GM19238 (cell line): Measurements from ENCODE around the gene EIF4G3.
"Not testable (repeated sequence)": the region's sequence is repeated elsewhere in the genome, so short reads cannot be mapped to it uniquely, and the experiment has no call there.

Experiments used
- DNase-seq: peaks from one replicate; pipeline ENCODE4 v3.0.0; 2011; ENCODE audit warnings: low spot score; ENCODE audit not compliant: insufficient read length

Gene EIF4G3

DNA sequence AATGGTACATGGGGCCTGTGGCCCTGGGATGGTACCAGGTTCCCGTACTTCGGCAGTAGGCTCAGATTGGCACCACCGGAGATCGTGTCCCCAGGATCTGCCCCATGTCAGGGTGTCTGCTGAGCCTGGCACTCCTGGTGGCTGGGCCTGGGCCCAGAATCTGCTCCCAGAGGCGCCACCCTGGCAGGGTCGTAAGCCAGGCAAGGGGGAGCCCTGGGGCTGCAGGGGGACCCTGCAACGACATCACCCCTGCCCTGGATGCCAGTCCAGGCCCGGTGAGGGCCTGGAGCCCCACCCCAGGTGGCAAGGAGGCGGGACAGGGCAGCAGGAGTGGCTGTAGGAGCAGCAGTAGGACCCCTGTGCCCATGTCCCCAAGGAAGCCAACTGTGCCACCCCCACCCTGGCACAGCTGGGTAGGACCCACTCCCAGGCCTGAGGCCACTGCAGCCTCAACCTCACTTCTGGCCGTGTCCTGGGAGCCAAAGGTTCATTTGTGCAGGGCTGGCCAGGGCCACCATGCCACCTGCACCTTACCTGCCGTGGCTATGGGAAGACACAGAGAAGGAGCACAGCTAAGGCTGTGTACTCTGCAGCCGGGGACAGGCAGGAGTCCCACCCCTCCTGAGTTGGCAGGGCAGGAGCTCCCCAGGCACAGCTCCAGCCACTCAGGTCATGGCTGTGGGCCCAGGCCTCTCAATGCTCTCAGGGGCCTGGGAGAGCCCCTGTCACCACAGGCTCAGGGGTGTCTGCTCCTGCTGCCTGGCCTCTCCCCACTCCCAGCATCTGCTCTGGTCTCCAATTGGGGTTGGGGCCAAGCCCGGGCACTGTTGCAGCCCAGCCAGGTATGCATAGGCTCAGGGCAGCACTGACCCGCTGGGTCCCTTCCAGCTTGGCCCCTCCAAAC lies 141.7 kb downstream of the EIF4G3 start:
- no peak for DNase-seq

DNA sequence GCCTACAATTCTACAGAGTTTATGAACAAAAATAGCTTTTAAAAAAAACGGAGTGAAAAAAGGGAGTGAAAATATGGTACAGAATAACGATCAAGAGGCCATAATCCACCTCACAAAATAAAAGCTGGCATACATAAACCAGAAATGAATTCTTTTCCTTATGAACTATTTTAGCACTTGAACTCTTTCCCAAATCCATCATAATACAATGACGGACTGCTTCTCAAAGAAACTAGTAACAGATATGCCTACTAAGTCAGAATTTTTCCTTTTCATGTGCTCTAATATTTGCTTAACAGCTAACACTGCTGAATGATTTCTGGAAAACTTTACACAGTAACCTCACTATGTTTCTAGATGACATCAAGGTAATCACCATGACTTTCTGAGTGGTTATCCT lies 144.0 kb downstream of the EIF4G3 start:
- DNase-seq: no peak

DNA sequence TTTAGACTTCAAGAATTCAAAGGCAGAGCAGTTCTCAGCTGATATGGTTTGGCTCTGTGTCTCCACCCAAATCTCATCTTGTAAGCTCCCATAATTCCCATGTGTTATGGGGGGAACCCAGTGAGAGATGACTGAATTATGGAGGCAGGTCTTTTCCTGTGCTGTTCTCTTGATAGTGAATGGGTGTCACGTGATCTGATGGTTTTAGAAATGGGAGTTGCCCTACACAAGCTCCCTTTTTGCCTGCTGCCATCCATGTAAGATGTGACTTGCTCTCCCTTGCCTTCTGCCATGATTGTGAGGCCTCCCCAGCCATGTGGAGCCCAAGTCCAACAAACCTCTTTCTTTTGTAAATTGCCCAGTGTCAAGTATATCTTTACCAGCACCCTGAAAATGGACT lies 146.5 kb downstream of the EIF4G3 start:
- DNase-seq: no peak

DNA sequence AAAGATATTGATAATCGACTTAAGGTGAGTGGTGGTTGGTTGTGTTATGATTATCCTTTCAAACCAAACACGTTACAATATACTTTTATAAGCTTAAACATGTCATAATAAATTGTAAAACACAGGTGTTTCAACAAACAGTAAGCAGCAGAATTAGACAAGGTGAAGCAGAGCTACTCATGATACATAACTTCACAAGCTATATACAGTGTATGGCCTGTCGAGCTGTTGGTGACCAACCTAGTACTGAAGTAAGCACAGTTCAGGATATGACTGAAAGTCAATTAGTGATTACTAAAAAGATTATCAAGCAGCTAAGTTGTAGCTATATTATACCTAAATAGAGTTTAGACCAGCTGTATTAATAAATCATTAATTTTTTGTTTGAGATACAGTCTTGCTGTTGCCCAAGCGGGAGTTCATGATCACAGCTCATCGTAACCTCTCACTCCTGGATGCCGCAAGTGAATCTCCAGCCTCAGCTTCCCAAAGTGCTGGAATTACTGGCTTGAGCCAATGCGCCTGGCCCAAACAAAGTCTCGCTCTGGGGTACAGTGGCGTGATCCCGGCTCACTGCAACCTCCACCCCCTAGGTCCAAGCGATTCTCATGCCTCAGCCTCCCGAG lies 148.1 kb downstream of the EIF4G3 start:
- DNase-seq: no peak

DNA sequence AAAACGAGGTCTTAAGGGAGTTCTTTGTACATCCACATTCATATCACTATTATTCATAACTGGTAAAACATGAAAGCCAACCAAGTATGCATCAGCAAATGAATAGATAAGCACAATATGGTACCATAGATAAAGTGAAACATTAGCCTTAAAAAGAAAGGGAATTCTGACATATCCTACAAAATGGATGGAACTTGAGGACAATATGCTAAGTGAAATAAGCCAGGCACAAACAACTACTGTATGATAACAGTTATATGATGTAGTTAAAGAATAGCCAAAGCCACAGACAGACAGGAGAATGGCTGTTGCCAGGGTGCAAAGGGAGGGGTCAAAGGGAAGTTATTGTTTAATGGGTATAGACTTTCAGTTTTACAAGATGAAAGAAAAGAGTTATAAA lies 148.9 kb downstream of the EIF4G3 start:
- no peak for DNase-seq

DNA sequence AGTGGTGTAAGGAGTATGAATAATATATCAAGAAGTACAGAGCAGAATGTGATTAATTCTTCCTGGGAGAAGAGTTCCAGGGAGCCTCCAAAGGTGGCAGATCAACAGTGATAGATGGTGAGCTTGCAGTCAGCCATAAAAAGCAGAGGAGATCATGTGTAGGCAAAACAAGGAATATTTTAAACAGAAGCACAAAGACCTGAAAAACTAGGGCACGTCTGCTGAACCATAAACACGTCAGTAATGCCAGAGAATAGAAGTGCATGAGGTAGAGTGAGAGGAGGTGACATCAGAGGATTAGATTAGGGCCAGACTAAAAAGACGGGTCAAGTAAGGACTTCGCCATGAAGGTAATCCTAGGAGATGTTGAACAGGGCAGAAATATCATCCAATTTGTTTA lies 151.8 kb downstream of the EIF4G3 start:
- DNase-seq: no peak

DNA sequence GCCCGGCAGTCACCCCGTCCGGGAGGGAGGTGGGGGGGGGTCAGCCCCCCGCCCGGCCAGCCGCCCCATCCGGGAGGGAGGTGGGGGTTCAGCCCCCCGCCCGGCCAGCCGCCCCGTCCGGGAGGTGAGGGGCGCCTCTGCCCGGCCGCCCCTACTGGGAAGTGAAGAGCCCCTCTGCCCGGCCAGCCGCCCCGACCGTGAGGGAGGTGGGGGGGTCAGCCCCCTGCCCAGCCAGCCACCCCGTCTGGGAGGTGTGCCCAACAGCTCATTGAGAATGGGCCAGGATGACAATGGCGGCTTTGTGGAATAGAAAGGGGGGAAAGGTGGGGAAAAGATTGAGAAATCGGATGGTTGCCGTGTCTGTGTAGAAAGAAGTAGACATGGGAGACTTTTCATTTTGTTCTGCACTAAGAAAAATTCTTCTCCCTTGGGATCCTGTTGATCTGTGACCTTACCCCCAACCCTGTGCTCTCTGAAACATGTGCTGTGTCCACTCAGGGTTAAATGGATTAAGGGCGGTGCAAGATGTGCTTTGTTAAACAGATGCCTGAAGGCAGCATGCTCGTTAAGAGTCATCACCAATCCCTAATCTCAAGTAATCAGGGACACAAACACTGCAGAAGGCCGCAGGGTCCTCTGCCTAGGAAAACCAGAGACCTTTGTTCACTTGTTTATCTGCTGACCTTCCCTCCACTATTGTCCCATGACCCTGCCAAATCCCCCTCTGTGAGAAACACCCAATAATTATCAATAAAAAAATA lies 152.4 kb downstream of the EIF4G3 start:
- not testable (repeated sequence) for DNase-seq

DNA sequence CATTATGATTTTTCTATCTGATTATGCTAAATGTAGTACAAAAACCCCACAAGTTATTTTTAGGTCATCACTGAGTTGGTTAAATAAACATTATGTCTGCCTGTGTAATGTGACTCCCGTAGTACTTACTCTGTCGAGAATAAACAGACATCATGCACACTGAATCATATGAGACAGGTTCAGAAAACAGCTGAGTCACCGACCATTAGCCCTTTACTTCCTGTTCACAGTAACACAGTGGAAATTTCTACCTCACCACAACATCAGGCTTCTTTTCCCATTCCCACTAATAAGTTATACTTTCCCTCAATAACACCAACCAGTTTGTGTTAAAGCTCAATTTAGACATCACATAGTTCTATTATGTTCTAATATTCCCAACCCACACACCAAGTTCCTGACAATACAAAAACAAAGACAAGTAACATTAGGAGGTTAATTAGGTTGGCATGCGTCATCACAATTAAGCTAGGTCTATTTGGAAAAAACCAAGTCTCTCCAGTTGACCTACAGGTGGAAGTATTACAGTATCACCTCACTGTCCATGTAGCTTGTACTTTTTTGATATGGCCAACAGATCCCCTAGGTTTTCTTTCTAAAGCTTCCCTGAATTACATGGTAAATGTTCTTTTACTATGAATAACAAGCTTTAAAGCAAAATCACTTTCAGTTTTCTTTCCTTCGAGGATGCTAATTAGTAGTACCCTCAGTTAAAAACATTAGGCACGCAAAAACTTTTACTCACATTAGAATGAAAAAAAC lies 154.2 kb downstream of the EIF4G3 start:
- DNase-seq: peak; percentile 25

DNA sequence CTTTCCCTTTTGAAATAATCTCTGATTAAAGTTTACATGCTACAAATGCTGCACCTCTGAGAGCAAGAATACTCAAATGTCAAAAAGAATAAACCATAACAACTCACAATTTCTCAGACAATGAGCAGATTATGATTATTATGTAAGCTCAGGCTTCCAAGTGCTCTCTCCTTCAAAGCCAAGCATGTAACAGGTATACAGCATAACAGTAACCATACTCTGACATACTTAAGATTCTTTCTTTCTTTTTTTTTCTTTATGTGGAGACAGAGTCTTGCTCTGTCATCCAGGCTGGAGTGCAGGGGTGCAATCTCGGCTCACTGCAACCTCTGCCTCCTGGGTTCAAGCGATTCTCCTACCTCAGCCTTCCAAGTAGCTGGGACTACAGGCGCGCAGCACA lies 155.4 kb downstream of the EIF4G3 start:
- no peak for DNase-seq

DNA sequence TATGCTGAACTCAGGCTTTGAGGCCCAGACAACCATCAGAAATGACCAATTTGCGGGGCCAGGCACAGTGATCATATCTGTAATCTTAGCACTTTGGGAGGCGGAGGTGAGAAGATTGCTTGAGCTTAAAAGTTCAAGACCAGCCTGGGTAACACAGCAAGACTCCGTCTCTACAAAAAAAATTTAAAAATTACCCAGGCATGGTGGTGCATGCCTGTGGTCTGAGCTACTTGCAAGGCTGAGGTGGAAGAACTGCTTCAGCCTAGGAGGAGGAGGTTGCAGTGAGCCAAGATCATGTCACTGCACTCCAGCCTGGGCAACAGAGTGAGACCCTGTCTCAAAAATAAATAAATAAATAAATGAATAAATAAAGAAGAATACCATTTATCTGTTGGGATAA lies 156.5 kb downstream of the EIF4G3 start:
- no peak for DNase-seq

DNA sequence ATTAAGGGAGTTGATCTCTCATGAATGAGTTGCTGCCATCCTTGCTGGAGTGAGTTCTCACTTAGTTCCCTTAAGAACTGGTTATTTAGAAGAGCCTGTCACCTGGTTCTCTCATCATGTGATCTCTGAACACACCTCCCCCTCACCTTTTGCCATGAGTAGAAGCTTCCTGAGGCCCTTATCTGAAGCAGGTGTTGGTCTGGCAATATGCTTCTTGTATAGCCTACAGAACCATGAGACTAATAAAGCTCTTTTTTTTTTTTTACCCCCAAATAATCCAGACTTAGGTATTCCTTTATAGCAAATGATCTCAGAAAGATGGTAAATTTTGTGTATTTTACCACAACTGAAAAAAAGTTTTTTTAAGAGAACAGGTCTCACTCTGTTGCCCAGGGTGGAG lies 158.0 kb downstream of the EIF4G3 start:
- no peak for DNase-seq

DNA sequence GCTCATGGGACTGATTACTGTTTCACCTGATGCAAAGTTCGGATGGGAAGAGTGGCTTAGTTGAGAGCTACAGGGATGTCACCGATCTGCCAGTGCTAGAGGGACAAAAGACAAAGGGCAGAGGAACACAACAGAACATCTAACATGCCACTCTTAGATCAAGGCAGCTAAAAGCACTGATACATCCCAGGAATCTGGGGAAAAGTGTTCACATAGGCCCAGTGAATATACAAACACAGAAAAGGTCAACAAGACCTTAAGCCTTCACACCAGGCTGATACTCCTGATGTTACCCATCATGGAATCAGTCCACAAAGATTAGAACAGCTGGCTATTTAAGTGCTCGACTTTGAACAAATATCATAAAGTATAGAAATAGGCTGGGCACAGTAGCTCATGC lies 163.2 kb downstream of the EIF4G3 start:
- no peak for DNase-seq

DNA sequence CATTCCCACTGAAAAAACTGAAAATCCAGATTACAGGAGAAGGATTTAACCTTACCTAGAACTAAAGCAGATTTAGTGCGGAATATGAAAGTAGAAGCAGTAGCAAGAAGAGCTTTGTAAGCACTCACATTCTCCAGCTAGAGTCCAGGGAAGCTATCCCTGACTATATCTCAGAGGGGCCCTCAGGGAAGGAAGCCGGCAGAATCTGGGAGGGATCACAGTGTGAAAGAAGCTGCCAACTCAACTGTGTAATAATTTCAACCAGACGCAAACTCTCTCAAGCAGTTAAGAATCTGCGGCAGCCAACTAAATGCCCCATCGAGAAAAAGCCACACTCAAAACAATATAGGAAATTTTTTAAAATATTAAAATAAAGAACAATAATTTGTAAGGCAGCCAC lies 163.8 kb downstream of the EIF4G3 start:
- DNase-seq: no peak

DNA sequence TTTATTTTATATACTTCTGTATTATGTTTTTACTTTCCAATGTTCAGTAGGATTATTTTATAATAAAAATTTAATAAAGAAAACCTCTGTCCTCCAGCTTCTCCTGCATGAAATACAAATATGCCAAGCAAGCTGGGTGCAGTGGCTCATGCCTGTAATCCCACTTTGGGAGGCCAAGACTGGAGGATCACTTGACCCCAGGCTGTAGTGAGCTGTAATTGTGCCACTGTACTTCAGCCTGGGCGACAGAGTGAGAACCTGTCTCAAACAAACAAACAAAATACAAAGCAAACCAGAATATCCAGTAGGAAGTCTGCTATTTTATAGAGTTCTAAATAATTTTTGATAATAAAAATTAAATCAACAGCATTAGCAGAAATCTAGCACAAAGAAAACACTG lies 168.8 kb downstream of the EIF4G3 start:
- DNase-seq: no peak

DNA sequence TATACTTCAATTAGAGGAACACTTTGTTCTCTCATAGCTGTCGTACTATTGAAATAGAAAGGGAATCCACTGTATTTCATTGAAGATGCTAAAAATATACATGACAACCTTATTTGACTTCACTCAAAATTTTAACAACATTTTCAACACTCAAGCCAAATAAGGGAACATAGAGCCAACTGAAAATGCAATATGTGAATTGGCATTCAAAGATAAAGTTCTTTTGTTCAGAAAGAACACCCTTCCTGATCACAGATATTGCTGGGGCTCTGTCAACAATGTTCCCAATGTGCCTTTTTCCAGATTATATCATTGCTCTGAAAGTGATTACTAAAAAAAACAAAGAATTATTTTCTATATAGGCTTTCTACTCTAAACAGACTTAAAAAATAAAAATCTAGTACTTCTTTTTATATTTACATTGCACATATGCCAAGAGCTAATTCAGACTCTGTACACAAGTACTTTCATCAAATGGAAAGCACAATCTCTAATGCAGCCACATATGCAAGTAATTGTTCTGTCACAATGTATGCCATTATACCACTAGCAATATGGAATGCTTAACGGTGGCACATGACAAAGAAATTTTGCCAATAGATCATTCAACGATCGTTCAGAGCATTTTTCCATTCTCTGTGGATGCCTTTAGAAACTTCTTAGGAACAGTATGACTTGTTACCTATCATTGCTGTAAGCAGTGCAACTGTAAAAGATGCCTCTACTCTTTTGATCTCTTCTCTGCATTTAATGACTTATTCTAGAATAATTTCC lies 171.0 kb downstream of the EIF4G3 start:
- DNase-seq: no peak

DNA sequence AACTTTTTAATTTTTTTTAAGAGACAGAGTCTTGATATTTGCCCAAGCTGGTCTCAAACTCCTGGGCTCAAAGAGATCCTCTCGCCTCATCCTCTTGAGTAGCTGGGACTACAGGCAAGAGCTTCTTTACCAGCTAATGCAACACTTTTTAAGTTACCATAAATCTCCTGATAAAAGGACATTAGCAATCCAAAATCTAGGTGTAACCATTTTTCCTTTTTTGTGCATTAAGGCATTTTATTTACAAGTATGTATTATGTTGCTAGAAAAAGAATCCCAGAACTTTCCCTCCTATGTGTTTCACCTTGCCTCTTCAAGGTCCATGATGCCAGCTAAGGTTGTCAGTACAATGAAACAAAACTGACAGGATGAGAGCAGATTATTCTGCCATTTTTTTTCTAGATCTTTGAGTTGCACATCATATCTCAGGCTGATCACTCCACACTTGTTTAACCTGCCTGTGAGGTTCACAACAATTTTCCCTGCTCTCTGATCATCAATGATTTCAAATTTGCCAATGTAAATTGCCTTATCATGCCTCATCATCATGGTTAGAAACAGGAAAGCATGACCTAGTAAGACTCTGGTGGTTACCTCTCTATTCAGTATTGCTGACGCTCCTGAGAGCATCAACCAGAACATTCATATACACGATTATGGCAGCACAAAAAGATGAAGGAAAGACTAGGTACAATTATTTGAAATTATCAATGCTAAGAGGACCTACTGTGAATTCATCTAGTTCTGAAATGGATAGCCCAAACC lies 173.2 kb downstream of the EIF4G3 start:
- DNase-seq: no peak

DNA sequence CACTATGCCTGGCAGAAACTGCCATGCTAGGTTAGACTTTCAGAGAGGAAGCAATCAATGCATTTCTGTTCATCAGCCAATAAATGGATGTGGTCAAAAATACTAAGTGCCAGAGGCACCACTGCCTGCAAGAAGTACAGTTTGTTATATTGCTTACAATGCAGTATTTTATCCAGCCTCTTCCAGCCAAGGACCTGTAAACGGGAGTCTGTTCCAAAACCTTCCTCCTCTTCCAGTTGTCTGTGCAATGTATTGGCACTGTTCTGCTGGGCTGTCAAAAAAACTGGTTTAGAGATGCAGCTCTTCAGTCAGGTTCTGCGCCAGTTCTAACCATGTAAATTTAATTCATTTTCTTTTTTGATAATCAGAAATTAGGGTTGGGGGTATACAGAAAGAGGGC lies 175.7 kb downstream of the EIF4G3 start:
- no peak for DNase-seq

DNA sequence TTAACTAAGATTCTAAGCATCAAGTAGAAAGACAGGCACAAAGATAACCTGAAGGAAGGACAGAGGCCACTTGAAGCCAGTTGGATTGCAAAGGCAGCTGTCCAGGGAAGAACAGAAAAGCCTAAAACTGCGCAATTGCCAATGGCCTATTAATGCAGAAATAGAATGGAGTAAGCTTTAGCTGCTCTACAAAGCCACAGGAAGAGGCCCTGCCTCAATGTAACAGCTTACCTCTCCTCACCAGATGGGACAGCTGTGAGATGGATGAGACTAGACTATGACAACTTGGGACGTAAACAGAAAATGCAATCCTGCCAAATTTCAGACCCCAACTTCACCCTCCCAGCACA lies 176.5 kb downstream of the EIF4G3 start:
- no peak for DNase-seq

DNA sequence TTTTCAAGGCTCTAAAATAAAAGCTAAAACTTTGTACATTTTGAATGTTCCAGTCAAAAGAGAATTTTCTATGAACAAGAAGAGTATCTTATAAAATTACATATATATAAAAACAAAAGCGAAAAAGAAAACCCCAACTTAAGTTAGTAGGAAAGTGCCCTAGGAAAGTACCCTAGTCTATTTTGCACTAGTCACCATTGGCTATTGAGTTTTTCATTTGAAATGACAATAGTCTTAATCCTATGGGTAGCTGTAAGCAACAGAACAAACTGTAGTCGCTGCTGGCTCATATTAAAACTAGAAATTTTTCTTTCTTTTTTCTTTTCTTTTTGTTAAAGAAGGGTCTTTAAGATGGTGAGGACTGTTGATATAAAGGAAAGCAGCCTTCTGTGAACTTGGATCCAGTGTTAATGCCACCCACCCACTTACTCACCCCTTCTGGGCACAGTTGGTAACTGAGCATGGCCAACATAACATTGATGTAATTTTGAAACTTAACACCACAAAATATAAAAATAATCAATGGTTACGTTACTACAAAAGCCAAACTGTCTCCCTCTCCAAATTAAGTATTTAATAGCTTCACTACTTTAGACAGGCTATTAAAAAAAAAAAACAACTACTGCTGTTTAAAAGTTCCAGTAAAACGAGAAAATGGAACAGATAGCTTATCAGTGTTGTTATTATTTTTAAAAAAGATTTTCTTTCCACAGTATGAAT lies 177.0 kb downstream of the EIF4G3 start:
- DNase-seq: no peak
